HUES48 (cell line): ENCODE measurements around the gene AGFG2.
A peak's percentile ranks its signal among the peaks of the same experiment; 100 is the strongest.
"Not testable (repeated sequence)": the region's sequence is repeated elsewhere in the genome, so short reads cannot be mapped to it uniquely, and the experiment has no call there.

Experiments
- H3K27ac ChIP-seq: one replicate; pipeline ENCODE4 v1.7.0; 2013; ENCODE audit warnings: low read depth, low read length, inconsistent platforms
- H3K27me3 ChIP-seq: 2 replicates; pipeline ENCODE4 v1.6.1; 2013; ENCODE audit warnings: mild to moderate bottlenecking, low read length; ENCODE audit not compliant: control insufficient read depth, insufficient read depth
- H3K36me3 ChIP-seq: 2 replicates; pipeline ENCODE4 v1.6.1; 2013; ENCODE audit warnings: low read length; ENCODE audit not compliant: control insufficient read depth, insufficient read depth
- H3K4me1 ChIP-seq: 2 replicates; pipeline ENCODE4 v1.6.1; 2013; ENCODE audit warnings: mild to moderate bottlenecking, low read length; ENCODE audit not compliant: control insufficient read depth, insufficient read depth
- H3K4me3 ChIP-seq: 2 replicates; pipeline ENCODE4 v1.5.1; 2013; ENCODE audit warnings: mild to moderate bottlenecking, low read depth, low read length
- H3K9ac ChIP-seq: 2 replicates; pipeline ENCODE4 v1.6.1; 2013; ENCODE audit warnings: mild to moderate bottlenecking, low read depth, low read length, moderate library complexity
- H3K9me3 ChIP-seq: 2 replicates; pipeline ENCODE4 v1.6.1; 2013; ENCODE audit warnings: low read length; ENCODE audit not compliant: control insufficient read depth, insufficient read depth

AGFG2 gene

DNA sequence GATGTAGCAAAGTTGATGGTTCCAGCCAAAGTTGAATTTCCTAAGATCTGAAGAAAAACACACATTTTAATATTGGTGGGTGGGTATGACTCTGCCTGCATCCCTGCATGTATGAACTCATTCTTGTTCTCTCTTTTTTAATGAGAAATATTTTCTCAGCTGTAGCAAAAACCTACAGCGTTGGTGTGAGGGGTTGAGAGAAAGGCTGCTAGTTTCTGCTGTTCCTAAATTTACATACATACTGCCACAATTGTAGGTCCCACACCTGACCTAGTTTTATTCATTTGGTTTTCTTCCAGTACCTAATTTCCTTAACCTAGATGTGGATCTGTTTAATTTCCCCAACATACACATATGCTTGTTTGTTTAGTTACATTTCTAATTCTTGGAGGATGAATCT is 4.6 kb downstream of the AGFG2 start:
- 0 out of 2 replicates have a peak, but pooled peaks cover under 1% of the 10 kb centered on the region for H3K36me3 ChIP-seq
- H3K9ac ChIP-seq = no peak overlapping the region
- H3K27ac ChIP-seq = no peak overlapping the region
- peaks cover 9% of the 10 kb centered on the region for H3K27me3 ChIP-seq
- no peaks in the 10 kb centered on the region for H3K9me3 ChIP-seq
- H3K4me1 ChIP-seq = peaks cover 59% of the 10 kb centered on the region
- no peak overlapping the region for H3K4me3 ChIP-seq

DNA sequence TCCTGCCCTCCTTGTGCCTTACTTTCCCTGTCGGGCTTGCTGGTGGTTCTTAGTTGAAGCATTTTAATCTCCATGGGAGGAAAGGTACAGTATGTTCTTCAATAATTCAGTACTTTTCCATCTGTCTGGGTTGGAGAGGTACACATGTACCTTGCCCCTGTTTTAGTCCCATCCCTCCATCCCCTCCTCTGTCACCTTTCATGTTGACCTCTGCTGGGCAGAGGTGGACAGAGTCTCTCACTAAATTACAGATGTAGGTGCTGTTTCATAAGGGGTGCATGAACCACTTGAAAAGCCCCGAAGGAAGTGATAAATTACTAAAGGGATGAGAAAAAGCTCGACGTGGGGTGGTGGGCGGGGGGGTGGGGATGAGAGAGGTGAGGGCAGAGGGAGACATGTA is 5.4 kb downstream of the AGFG2 start:
- H3K9ac ChIP-seq = no peak overlapping the region
- peaks cover 8% of the 10 kb centered on the region for H3K36me3 ChIP-seq
- H3K4me1 ChIP-seq = peaks cover 59% of the 10 kb centered on the region
- peaks cover 9% of the 10 kb centered on the region for H3K27me3 ChIP-seq
- H3K9me3 ChIP-seq = no peaks in the 10 kb centered on the region
- H3K27ac ChIP-seq = no peak overlapping the region
- H3K4me3 ChIP-seq = no peak overlapping the region

DNA sequence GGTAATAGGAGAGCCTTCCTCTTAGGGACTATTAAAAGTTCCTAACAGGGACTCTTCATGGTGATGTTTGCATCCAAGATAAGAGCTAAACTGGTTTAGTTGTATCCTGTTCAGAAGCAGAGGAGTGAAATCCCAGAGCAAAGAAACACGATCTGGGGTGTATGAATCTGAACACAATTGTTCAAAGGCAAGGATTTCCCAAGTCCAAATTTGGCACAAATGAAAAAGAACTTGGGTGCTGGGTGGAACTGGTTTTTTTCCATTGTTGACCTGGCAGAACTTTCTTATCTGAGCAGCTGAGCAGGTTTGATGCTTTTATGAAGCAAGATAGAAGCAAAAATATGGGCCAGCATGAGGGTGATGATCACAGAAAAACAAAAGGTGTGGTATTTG is 6.0 kb downstream of the AGFG2 start:
- H3K27me3 ChIP-seq = peaks cover 5% of the 10 kb centered on the region
- H3K4me3 ChIP-seq = no peak overlapping the region
- H3K36me3 ChIP-seq = peaks cover 13% of the 10 kb centered on the region
- peak overlapping the region; percentile 90 for H3K27ac ChIP-seq
- H3K9me3 ChIP-seq = no peaks in the 10 kb centered on the region
- H3K4me1 ChIP-seq = peaks cover 57% of the 10 kb centered on the region
- no peak overlapping the region; the same call in 1 of the 2 replicates for H3K9ac ChIP-seq

DNA sequence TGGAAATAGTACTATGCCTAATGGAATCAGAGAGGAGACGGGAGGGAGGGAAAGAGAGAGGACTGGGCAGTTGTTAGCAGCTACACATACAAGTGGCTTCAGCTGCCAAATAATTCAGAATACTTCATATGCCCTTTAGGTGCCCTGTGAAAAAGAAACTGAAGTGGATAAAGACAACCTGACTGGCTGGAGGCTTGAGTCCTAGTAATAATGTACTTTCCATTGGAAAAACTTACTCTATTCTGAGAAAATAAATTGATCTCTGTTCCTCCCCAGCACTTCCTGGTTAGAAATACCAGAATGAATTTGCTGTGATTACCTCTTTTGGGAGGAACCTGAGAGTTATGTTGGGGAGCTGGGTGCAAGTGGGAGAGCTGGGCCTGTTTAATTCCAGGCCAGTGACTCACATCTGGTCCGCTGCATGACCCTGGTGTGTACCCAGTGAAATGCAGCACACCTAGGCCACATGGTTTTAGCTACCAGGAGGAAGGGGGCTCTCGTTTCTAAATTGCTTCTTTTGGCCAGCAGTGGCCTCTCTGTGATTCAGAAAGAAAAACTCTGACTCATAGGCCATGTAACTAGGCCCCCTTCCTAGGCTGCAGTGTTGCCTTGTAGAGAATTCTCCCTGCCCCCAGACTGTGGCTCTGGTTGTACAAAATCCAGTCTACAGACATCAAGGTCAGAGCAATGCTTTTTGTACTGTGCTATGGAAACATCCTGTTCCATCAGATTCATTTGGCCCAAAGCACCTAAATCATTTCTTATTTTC is 6.5 kb downstream of the AGFG2 start:
- Histone ChIP-seq H3K9me3 (no peaks in the 10 kb centered on the region), H3K4me1 (peaks cover 52% of the 10 kb centered on the region), H3K4me3 (no peak overlapping the region), H3K36me3 (peaks cover 17% of the 10 kb centered on the region), H3K27me3 (no peaks in the 10 kb centered on the region), H3K9ac (peak overlapping the region; percentile 53; the same call in 1 of the 2 replicates), H3K27ac (peak overlapping the region; percentile 90)

DNA sequence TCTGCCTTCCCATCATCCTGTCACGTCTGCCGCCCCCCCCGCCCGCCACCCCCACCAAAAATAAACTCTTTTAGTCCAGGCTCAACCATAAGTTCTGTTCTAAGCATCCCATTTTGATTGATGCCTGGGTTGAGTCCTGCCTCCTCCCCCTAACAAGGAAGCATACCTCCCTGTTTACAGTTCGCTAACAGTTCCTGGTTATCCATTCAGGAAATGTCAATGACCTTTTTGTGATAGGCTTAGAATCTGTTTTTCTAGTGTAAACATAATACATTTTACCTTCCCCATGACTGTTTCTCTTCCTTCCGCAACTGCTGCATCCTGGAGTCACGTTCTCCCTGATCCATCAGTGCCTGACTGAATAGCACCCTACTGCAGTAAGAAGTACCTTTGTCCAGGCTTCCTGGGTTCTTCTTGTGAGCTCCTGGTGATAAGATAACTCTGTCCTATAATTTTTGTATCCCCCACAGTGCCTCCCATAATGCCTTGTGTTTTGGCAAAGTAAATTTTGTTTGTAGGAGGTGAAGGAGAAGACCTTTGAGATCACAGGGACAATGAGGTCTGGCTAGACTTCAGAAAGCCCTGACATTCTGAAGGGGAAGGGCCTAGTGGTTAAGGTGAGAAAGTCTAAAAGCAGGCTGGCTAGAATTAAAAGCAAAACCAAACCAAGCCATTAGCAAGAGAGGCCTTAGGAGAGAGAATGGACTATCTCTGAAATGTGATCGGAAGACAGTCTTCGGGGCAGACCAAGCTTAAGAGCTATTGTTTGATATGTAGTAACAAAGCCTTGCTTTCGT is 7.3 kb downstream of the AGFG2 start:
- Histone ChIP-seq H3K9me3 (no peaks in the 10 kb centered on the region), H3K27ac (peak overlapping the region; percentile 90), H3K9ac (no peak overlapping the region), H3K27me3 (no peaks in the 10 kb centered on the region), H3K4me3 (no peak overlapping the region), H3K4me1 (peaks cover 49% of the 10 kb centered on the region), H3K36me3 (peaks cover 19% of the 10 kb centered on the region)

DNA sequence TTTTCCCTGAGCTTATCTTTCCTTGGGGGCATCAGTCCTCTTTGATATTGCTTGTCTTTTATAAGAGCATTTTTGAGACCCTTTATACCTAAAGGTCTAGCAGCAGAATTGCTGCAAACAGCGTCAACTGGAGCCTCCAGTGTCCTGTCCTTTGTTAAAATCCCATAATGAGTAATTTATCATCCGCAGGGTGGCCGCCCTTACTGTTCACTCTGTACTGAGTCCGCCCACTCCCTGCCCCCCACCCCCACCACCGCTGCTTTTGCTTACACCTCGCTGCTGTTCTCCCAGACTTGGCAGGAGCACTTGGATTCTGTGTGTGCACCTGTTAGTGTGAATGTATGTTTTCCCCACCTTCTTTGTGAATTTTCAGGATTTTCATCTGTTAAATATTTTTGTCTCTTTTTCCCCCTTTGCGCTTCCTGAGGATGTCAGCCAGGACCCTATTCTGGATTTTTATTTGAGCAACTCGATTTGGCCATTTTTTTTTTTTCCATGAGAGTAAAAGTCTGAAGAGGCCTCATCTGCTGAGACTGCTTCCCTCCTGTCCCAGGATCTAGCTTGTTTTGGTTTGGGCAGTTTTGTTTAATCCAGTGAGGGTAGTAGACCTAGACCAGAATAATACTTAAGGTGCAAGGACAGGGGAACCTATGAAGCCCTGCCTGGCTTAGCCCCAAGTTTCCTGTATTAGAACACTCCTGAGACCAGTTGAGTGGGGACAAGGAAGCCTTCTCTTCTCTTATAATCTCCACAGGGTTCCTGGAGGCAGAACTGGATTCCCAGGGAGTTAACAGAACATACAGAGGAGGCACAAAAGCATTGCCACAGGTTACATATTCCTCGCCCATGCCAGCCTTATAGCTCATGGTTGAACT is 8.2 kb downstream of the AGFG2 start:
- peaks cover 42% of the 10 kb centered on the region for H3K4me1 ChIP-seq
- H3K36me3 ChIP-seq = peaks cover 20% of the 10 kb centered on the region
- peak overlapping the region; percentile 90 for H3K27ac ChIP-seq
- H3K4me3 ChIP-seq = no peak overlapping the region
- no peaks in the 10 kb centered on the region for H3K9me3 ChIP-seq
- no peak overlapping the region for H3K9ac ChIP-seq
- H3K27me3 ChIP-seq = no peaks in the 10 kb centered on the region

DNA sequence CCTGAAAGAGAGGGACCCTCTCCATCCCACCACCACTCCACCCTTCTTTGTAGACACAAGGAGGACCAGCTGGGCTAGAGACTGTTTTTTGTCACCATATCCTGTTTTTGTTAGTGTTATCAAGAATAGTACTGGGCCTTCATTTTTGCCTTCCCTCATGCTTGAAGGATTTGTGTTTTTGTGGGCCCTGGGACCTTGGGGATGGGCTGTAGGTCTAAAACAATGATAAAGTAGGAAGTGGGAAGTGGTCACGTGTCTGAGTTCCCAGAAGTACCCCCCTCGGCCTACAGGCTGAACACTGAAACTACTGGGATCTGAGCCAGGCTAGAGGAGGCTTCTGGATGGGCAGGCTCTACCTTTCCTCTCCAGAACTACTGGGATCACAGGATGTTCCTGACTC is 8.9 kb downstream of the AGFG2 start:
- Histone ChIP-seq H3K36me3 (peaks cover 27% of the 10 kb centered on the region), H3K27me3 (no peaks in the 10 kb centered on the region), H3K27ac (no peak overlapping the region), H3K4me3 (no peak overlapping the region), H3K4me1 (peaks cover 36% of the 10 kb centered on the region), H3K9ac (no peak overlapping the region), H3K9me3 (no peaks in the 10 kb centered on the region)

DNA sequence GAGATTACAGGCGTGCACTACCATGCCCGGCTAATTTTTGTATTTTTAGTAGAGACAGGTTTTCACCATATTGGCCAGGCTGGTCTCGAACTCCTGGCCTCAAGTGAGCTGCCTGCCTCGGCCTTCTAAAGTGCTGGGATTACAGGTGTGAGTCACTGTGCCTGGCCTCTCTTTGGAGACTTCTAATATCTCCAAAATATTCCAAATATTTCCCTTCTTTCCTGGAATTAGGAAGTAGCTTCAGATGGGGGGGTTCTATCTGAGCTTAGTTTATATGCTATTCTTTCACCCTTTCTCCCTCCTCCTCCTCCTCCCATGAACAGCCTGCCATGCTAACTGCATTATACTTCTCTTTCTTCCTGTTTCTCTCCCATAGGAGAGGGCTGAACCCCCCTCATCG is 9.4 kb downstream of the AGFG2 start:
- H3K4me3 ChIP-seq, H3K9ac ChIP-seq, H3K27ac ChIP-seq, H3K9me3 ChIP-seq, H3K27me3 ChIP-seq: not testable (repeated sequence)
- Histone ChIP-seq H3K36me3 (peaks cover 33% of the 10 kb centered on the region), H3K4me1 (peaks cover 33% of the 10 kb centered on the region)

DNA sequence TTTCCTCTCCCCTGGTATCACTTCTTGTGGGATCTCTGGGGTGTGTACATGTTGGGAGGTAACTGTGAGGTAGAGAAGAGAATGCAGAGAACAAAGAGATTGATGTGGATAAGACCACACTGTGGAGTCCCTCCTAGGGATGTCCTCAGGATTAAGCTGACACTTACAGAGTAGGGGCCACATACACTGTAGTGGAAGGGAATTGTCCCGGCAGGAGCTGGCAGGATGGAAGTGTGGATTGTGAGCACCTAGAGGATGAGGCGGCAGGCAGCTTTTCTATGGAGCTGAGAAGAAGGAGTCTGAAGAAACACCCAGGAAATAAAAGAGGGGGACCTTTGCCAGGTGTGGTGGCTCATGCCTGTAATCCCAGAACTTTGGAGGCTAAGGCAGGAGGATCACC is 13.5 kb downstream of the AGFG2 start:
- H3K9me3 ChIP-seq = no peaks in the 10 kb centered on the region
- no peaks in the 10 kb centered on the region for H3K4me1 ChIP-seq
- no peaks in the 10 kb centered on the region for H3K27me3 ChIP-seq
- no peak overlapping the region for H3K27ac ChIP-seq
- peaks cover 48% of the 10 kb centered on the region for H3K36me3 ChIP-seq
- no peak overlapping the region for H3K4me3 ChIP-seq
- H3K9ac ChIP-seq = no peak overlapping the region

DNA sequence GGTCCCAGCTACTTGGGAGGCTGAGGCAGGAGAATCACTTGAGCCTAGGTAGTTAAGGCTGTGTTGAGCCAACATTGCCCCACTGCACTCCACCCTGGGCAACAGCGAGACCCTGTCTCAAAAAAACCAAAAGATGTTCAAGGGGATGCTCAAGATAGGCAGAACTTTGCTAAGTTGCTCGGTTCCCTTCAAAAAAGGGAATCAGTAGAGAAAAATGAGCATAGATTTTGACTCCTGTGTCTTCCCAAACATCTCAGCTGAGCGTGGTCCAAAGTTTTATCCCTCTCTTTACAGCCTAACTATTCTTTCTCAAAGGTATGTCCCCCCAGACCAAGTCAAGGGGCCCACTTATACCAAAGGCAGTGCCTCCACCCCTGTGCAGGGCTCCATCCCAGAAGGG is 14.0 kb downstream of the AGFG2 start:
- H3K27me3 ChIP-seq = no peaks in the 10 kb centered on the region
- no peaks in the 10 kb centered on the region for H3K4me1 ChIP-seq
- H3K27ac ChIP-seq = no peak overlapping the region
- H3K9me3 ChIP-seq = no peaks in the 10 kb centered on the region
- no peak overlapping the region for H3K4me3 ChIP-seq
- H3K9ac ChIP-seq = no peak overlapping the region
- H3K36me3 ChIP-seq = peaks cover 48% of the 10 kb centered on the region
